ENCODE data around the gene USP2. TPM values are rescaled to one million over a fixed set of nuclear protein-coding genes. Genes with fewer than 3 reads are reported as not detected.

USP2 gene
- total and polyA plus RNA-seq, 2 of the 8 experiments (the other 6 are each of a cell fraction or from before 2014, with no cell fraction given): 2.2 to 6.9 TPM

GRCh38 chr11:119361056-119361787 is 20.3 kb downstream of the USP2 start:
- H2BK20ac ChIP-seq (ENCODE audit: low read length): no peak overlapping the region
- no peak overlapping the region for H4K5ac ChIP-seq (ENCODE audit: insufficient read length, low read depth, low read length)
- no peak overlapping the region for H3K27ac ChIP-seq (ENCODE audit: low read depth, low read length)
- peaks cover 4 to 21% of the 10 kb centered on the region in 2 experiments for H4K20me1 ChIP-seq (replicated peaks in 1 of 2; ENCODE audit: control insufficient read depth in 1 of 2, insufficient read depth in 2 of 2, low read length in 2 of 2)
- no peak overlapping the region for H2AFZ ChIP-seq (ENCODE audit: low read length)
- peaks cover 12 to 25% (median 20%) of the 10 kb centered on the region in 4 experiments for H3K4me1 ChIP-seq (replicated peaks in 1 of 4; ENCODE audit: control insufficient read depth in 3 of 4, insufficient read depth in 4 of 4, low read length in 3 of 4)
- H3K9me3 ChIP-seq (ENCODE audit: insufficient read depth in 2 of 2, low read depth in 1 of 2, low read length in 1 of 2): no peaks in the 10 kb centered on the region; a peak in 1 of 4 replicates
- no peak overlapping the region for H2AK5ac ChIP-seq (ENCODE audit: low read depth, low read length)
- H2BK15ac ChIP-seq (ENCODE audit: low read length): no peak overlapping the region
- peak overlapping the region; percentile 62 to 71 for H3K4me2 ChIP-seq (ENCODE audit: insufficient read depth in 1 of 2, low read depth in 2 of 2, low read length in 2 of 2)
- no peak overlapping the region for H3K4ac ChIP-seq (replicated peaks; ENCODE audit: insufficient read length, low read depth, low read length)
- H3K79me2 ChIP-seq (ENCODE audit: control insufficient read depth in 1 of 2, insufficient read depth in 2 of 2, low read length in 2 of 2): no peaks in the 10 kb centered on the region
- H3K4me3 ChIP-seq (ENCODE audit: extremely low read depth in 1 of 4, insufficient read depth in 2 of 4, low read depth in 3 of 4, low read length in 4 of 4): peak overlapping the region in 3 of 4 experiments; percentile 9 to 28 (median 27); a peak in 3 of 8 replicates
- no peak overlapping the region for H3K23ac ChIP-seq (ENCODE audit: insufficient read length)
- DNase-seq (ENCODE audit: low read depth in 1 of 2, low spot score in 2 of 2) (no peak), FAIRE-seq (peak; percentile 99)
- no peak overlapping the region for H2BK120ac ChIP-seq (replicated peaks; ENCODE audit: low read depth, low read length)
- no peak overlapping the region for H4K8ac ChIP-seq (ENCODE audit: extremely low read depth, insufficient read depth, low read length)
- H3K56ac ChIP-seq (replicated peaks; ENCODE audit: insufficient read length, low read depth, low read length): no peak overlapping the region
- H2BK5ac ChIP-seq (ENCODE audit: low read depth, low read length): no peak overlapping the region
- ChIA-PET POLR2A (ENCODE audit: partially characterized antibody) (interaction anchor here (0.6 to 3.7 kb wide), 8 partner anchors 9 to 114 kb away, joined by 3 to 32 read pairs (median 5); partner anchors contain the start of gene USP2), CTCF (ENCODE audit: partially characterized antibody) (interaction anchor here (0.6 to 10.9 kb wide), 18 partner anchors 8 to 207 kb away, joined by 3 to 474 read pairs (median 3); partner anchors contain the start of genes C1QTNF5, RNF26 and USP2)
- H3K18ac ChIP-seq (ENCODE audit: extremely low read depth, low read length): no peak overlapping the region; the same call in 1 of the 2 replicates
- H3K14ac ChIP-seq (ENCODE audit: insufficient read length): no peak overlapping the region
- peaks cover 0 to 6% (median 5%) of the 10 kb centered on the region in 4 experiments; a peak in 3 of 8 replicates for H3K36me3 ChIP-seq (ENCODE audit: control insufficient read depth in 2 of 4, insufficient read depth in 4 of 4, low read length in 3 of 4)
- H4K91ac ChIP-seq (replicated peaks; ENCODE audit: insufficient read length, low read length): no peak overlapping the region
- peaks cover 6% of the 10 kb centered on the region for H3K23me2 ChIP-seq (ENCODE audit: low read depth, low read length)
- peaks cover 18 to 36% (median 31%) of the 10 kb centered on the region in 4 experiments for H3K27me3 ChIP-seq (replicated peaks in 1 of 4; ENCODE audit: control insufficient read depth in 3 of 4, extremely low read depth in 1 of 4, insufficient read depth in 3 of 4, low read length in 3 of 4)
- no peak overlapping the region; a peak in 1 of 7 replicates for H3K9ac ChIP-seq (replicated peaks in 1 of 4; ENCODE audit: extremely low read depth in 1 of 4, low read depth in 3 of 4, low read length in 3 of 4)
- no peaks in the 10 kb centered on the region; the same call in 1 of the 2 replicates for H3K79me1 ChIP-seq (ENCODE audit: low read depth, low read length)
- no peak overlapping the region for H2BK12ac ChIP-seq (ENCODE audit: low read depth, low read length)
- WGBS, 2 experiments (ENCODE audit: extremely low coverage in 1 of 2, insufficient coverage in 1 of 2, insufficient read length in 1 of 2, insufficient replicate concordance in 2 of 2, low coverage in 1 of 2, low lambda C conversion rate in 2 of 2, missing lambda C conversion rate in 1 of 2): 10% methylated on average over 8 of the region's 8 CpGs; no CpG with 5 or more reads in 1 of the 2 experiments
- no peak for TF ChIP-seq PHF8 (conservative IDR thresholded peaks at IDR 0.05; ENCODE audit: low read depth, low read length)
- no peak for TF ChIP-seq SP2 (IDR thresholded peaks at IDR 0.05; ENCODE audit: low read length)
- no peak for TF ChIP-seq KDM4A (IDR thresholded peaks at IDR 0.05; ENCODE audit: low read depth, low read length, severe bottlenecking)
- TF ChIP-seq POLR2A (IDR thresholded peaks at IDR 0.05; ENCODE audit: control extremely low read depth in 1 of 2, low read depth in 2 of 2, low read length in 2 of 2): no peak
- TF ChIP-seq JUN (IDR thresholded peaks at IDR 0.05; ENCODE audit: low read depth, low read length): no peak
- no peak for TF ChIP-seq POU5F1 (IDR thresholded peaks at IDR 0.05; ENCODE audit: low read depth, low read length)
- no peak for TF ChIP-seq ZNF274 (IDR thresholded peaks at IDR 0.05; ENCODE audit: borderline replicate concordance, extremely low read depth, low read length)
- no peak for TF ChIP-seq HDAC2 (IDR thresholded peaks at IDR 0.05; ENCODE audit: borderline replicate concordance in 1 of 2, low read depth in 2 of 2, low read length in 2 of 2)
- peak; percentile 74 for TF ChIP-seq TEAD4 (IDR thresholded peaks at IDR 0.05; ENCODE audit: low read depth, low read length)
- TF ChIP-seq MAX (IDR thresholded peaks at IDR 0.05): peak; percentile 73
- TF ChIP-seq FOSL1 (IDR thresholded peaks at IDR 0.05; ENCODE audit: insufficient read depth, low read depth, low read length): no peak
- no peak for TF ChIP-seq EGR1 (IDR thresholded peaks at IDR 0.05; ENCODE audit: borderline replicate concordance, low read depth, low read length)
